D721Med (cell line): ENCODE data around the gene CCDC112.
"Not testable (repeated sequence)": the region's sequence is repeated elsewhere in the genome, so short reads cannot be mapped to it uniquely, and the experiment has no call there.

Experiments used
- DNase-seq: peaks from one replicate; pipeline ENCODE4 v3.0.0; 2011; ENCODE audit warnings: low spot score; ENCODE audit not compliant: insufficient read length
- FAIRE-seq: peaks from 2 replicates; lab custom pipeline; 2011; peaks lifted over from hg19 to GRCh38; lab: Jason Lieb, UNC
- TF ChIP-seq, protein P1 (sequence below): IDR thresholded peaks from 2 replicates; pipeline ENCODE4 v1.5.1; 2012; ENCODE audit warnings: mild to moderate bottlenecking, control low read depth; ENCODE audit not compliant: insufficient read depth; ENCODE audit errors: missing control alignments

CCDC112 gene

DNA sequence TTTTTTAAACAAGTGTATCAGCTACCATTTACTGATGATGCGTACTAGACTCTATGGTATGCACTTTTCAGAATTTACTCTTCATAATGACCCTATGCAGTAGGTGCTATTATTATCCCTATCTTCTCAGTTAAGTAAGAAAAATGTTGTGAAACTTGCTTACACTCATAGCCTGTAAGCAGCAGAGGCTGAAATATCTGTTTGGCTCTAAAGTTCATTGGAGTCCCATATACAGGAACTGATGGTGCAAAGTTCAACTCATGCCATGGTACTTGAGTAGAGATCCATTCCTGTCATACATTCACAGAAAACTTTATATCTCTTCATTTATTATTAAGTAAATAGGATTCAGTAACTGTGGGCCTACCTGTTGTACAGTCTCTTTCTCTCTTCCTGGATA is 41.4 kb upstream of the CCDC112 start:
- TF ChIP-seq, protein P1, sequence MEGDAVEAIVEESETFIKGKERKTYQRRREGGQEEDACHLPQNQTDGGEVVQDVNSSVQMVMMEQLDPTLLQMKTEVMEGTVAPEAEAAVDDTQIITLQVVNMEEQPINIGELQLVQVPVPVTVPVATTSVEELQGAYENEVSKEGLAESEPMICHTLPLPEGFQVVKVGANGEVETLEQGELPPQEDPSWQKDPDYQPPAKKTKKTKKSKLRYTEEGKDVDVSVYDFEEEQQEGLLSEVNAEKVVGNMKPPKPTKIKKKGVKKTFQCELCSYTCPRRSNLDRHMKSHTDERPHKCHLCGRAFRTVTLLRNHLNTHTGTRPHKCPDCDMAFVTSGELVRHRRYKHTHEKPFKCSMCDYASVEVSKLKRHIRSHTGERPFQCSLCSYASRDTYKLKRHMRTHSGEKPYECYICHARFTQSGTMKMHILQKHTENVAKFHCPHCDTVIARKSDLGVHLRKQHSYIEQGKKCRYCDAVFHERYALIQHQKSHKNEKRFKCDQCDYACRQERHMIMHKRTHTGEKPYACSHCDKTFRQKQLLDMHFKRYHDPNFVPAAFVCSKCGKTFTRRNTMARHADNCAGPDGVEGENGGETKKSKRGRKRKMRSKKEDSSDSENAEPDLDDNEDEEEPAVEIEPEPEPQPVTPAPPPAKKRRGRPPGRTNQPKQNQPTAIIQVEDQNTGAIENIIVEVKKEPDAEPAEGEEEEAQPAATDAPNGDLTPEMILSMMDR = no peak
- no peak for FAIRE-seq
- DNase-seq = no peak

DNA sequence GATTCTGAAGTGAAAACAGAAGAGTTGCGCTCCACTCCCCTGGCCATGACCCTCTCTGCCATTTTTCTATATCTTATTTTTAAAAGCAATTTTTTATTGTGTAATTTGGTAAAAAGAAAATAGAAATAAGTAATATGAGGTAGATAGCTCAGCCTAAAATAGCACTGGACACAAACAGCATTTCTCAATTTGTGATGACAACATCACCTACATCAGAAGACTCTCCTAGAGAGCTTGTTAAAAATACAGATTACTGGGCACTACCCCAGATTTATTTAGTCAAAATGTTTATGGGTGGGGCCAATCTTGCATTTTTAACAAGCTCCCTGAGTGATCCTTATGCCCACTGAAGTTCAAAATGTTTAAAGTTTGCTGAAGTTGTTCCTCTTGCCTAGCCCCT is 40.5 kb upstream of the CCDC112 start:
- FAIRE-seq (no peak), DNase-seq (no peak)
- TF ChIP-seq, protein P1 = no peak

DNA sequence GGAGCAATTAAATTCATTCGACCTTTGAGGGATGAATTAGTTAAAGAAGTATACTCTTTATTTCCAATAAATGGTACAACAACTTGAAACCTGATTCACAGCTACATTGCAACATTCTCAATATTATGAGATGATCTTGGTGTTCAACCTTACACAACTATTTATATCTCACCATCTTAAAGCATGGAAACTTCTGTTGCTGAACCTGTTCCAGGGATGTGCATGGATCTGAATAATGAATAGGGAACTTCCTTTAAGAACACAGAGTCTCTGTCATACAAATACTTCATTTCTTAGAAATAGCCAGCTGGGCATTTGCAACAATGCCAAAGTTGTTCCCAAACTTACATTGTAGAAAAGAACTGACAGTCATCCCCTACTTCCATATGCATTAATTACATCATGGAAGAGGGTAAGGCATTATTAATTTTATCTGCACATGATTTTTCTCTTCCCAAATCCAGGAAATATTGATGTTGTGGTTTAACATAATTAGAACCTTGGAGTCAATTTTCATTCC is 39.8 kb upstream of the CCDC112 start:
- FAIRE-seq (no peak), DNase-seq (no peak)
- TF ChIP-seq, protein P1 = no peak

DNA sequence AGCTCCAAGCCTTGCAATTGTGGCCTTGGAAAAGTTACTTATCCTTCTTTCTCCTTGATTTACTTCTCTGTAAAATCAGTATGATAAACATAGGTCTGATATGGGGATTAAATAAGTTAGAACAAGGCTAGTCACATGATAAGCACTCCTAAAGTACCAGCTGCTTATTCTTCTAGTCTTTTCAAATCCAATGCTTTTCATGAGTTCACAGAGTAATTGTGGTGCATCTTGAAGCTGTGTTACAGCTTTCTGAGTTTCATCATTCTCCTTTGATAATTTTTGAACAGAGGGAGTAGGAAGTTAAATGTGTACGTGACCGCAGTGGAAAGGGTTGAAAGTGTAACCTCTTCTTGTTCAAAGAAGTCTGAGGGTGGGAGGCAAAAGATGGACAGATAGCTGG is 38.8 kb upstream of the CCDC112 start:
- TF ChIP-seq, protein P1 = no peak
- FAIRE-seq (no peak), DNase-seq (no peak)

DNA sequence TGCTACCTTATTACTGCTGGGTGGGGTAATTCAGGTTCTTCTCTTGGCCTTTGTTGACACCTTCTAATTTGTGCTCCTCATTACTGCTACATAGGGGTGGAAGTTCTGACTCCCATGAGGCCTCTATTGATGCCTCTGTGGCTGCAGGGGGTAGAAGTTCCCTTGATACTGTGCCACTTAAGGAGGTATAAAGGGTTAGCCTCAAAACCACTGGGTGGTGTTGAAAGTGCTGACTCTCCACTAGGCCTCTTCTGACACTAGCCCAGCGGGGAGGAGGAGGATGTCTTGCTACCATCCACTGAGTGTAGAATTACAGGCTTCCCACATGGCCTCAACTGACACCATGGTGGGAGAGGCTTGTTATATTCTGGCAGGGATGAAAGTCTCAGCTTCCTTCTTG is 36.7 kb upstream of the CCDC112 start:
- DNase-seq (no peak), FAIRE-seq (no peak)
- TF ChIP-seq, protein P1 = no peak

DNA sequence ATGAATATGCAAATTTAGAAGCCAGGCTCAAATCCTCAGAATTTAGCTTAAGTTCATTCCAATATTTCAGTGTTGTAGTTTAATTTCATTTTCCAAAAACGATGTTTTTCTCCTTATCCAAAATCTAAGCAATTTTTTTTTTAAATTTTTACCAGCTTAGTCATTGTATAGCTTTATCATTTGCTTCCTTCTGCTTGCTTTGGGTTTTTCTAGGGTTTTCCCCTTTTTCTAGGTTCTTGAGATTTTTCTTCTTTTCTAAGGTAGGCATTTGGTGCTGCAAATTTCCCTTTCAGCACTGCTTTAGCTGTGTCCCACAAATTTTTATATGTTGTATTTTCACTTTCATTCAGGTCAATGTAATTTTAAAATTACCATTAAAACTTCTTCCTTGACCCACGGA is 34.4 kb upstream of the CCDC112 start:
- no peak for FAIRE-seq
- TF ChIP-seq, protein P1 = no peak
- DNase-seq = no peak

DNA sequence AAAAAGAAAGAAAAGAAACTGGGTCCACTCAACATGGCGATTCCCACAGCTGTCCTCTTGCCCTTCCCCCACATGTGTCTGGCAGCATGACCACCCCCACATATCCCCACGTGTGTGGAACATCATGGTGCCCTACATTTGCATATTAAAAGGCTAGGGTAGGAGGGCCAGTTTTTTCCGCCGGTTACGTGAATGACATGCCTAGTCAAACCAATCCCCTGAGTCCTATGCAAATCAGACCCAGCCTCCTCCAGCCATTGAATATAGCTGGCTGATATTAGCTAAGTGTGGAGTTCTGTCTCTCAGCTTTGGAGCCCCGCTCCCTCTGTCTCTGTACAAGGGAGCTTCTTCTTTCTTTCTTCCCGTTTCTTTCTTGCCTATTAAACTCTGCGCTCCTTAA is 33.0 kb upstream of the CCDC112 start:
- no peak for FAIRE-seq
- DNase-seq = no peak
- TF ChIP-seq, protein P1 = no peak

DNA sequence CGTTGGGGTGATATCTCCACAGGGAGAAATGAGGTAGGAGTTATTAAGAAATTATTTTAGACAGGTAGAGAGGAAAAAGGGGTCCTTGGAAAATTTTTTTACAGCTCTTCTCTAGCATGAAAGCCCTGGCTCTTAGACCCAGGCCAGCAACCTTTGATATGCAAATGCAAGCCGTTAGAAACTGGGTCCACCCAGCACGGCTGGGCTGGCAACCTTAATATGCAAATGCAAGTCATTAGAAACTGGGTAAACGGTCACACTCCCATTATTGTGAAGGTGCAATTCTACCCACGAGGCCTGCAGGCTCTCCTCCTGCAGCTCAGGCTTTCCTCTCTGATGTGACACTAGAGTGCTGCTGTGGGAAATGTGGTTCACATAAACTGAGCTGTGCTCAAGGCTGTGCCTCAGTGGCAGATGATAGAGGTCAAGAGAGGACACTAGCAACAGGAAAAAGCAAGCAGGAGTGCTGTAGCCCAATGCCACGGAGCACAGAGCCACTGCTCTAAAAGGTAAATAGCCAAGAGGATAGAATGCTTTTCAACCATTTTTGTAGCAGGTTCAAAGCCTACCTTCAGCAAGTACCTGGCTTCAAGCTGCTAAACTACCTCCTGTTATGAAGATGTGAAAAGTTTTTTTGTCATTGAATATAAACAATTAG is 32.3 kb upstream of the CCDC112 start:
- DNase-seq, FAIRE-seq: not testable (repeated sequence)
